HG03457 (cell line): Measurements from ENCODE around the gene FHIT.
"Not testable (repeated sequence)": the region's sequence is repeated elsewhere in the genome, so short reads cannot be mapped to it uniquely, and the experiment has no call there.

Experiments
- ATAC-seq: cut with Tn5 transposase; IDR thresholded peaks from one replicate; pipeline ENCODE4 v1.9.1; 2021; ENCODE audit warnings: moderate number of reproducible peaks; ENCODE audit not compliant: unreplicated experiment

Gene FHIT

DNA sequence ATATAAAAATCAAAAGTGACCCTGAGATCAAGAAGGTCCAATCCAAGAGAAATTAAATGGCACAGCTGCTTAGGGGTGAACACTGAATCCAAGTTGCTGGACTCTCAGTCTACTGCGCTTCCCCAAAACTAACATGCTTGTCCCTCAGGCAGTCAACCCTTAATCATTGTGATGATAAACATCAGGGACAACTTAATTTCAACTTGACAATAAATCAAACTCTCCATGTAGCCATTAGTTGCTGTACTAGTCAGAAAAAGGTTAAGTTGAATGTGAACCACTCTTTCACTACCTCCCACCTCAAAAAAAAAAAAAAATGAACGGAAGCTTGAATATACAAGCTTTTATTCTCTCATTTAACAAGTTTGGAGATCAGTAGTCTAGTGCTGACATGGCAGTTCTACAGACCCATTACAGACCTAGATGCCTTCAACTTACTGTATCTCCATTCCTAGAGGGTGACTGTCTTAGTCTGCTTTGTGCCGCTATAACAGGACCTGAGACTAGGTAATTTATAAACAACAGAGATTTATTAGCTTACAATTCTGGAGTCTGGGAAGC is 185.7 kb downstream of the FHIT start:
- no peak for ATAC-seq

DNA sequence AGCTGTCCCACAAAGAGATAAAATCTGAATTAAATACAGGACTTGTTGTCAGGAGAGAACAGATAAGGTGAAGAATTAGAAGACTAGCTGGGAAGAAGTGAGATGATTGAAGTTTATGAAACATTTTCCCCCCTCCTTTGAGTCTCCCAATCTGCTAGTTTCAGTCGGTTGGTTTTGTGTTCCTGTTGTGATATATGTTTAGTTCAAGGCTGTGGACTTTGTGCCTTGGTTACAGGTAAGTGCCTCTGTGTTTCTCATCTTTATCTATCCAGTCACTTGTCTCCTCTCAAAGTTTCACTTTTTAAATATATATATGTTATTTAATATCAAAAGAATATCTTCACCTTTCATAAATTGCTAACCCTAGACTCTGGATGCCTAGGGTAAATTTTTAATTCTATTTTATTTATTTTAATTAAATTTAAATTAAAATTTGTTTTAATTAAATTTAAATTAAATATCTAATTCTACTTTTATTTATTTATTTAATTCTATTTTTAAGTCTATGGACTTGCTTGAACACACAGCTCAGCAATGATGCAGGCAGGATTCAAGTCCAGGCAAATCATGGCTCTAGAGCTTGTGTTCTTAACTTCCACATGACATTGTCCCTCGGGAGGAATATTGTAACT is 190.0 kb downstream of the FHIT start:
- ATAC-seq: no peak

DNA sequence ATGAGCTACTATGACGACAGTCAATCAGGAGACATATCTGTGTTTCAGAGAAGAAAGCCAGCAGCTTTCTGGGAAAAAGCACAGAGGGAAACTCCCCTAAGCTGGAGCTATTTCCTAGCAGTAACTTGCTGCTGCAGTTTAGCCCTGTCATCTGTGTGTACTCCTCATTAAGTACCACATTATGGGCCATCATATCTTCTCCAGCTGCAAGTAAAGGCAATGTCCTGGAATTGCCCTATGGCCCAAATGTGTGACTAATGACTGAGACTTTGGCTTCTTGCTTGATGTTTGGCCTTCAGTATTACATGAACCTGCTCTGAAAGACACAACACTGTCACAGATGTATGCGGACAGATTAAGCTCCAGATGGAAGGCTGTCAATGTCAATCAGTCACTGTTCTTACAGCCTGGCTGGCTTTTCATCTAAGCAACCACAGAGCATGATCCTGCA is 190.8 kb downstream of the FHIT start:
- no peak for ATAC-seq

DNA sequence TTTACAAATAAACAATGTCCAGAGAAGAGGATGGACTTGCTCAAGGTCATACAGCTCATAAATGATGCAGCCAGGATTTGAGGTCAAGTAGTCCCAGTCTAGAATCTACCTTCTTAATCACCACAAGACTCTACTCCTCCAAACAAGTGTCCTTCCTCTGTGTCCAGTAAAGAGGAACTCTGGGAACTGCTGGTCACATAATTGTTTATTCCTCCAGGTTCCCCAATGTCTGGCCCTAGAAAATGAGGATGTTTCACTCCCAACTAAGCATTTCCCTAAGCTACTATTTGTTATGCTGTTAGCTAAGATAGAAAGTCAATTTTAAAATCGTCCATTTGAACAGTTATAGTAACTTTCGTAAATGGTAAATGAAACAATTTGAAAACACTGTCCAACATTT is 192.4 kb downstream of the FHIT start:
- ATAC-seq: no peak

DNA sequence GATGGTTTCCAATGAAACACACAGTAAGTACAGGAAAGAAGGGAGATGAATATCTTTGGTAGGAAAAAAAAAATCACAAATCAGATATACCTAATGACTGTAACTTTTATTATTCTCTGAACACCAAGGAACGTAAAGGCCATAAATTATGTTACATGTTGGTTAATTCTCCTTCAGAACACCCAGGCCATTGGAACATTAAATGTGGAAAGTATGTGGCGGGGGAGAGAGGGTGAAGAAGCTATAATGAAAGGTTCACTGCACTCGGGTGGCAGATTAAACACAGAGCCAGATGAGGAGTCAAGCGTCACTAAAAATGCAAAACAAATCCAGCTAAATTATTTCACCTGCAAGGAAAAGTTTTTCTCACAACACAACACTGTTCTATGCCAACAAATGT is 193.8 kb downstream of the FHIT start:
- ATAC-seq: no peak

DNA sequence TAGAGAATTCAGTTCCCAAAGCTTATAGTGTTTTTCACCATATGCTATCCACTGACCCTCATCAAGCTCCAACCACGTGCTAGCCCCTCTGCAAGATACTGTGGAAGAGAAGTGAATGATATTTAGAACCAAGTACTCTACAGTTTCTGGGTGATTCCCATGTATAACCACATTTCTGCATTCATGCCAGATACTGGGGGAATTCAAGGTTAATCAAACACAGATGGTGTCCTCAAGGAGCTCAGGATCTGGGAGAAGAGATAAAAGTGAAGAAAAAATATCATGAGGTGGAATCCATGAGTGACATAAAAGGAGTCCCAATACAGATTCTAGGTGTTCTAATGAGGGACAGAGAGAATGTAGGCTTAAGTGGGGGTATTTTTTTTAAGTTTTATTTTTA is 195.8 kb downstream of the FHIT start:
- no peak for ATAC-seq

DNA sequence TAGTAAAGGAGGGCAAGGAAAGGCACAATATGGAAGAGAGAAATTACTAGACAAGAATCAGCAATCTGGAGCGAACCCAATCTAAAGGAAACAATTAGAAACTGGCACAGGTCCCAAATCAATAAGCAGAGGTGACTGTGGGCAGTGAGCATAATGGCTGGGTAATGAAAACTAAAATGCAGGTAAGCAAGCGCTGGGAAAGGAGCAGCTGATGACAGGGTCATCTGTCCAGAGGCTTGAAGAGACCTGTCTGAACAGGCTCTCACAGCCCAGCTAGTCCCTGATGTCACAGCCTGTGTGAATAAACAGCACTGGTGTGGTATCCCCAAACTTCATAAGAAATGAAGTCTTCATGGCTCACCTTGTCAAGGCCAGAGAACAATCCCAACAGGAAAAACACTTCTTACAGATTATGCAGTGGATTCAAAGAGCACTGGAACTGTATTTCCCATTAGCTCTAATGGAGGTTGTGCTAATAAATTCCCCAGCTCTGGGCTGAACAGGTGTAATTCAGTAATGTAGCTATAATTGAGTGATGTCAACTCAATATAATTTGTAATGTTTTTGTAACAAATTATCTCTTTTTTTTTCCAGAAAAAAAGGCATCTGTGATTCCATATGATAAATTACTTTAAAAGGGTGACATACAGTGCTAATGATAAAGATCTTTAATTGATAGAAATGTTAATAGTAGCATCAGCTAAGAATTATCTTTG is 197.3 kb downstream of the FHIT start:
- no peak for ATAC-seq

DNA sequence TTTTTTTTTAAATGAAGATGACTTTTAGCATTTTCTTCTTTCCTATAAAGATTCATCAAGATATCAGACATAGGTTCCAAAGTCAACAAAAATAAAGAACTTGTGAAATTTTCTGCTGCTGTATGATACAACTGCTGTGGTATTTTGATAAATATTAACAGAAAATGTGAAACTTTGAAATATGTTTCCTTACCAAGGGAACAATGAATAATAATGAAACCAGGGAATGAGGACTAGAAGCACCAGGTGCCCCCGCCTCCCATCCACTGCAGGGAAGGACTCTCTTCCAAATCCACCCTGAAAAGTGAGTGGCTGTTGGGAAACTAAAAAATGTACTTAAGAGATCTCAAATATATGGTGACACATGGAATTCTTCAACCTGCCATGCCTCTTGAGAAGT is 198.4 kb downstream of the FHIT start:
- no peak for ATAC-seq

DNA sequence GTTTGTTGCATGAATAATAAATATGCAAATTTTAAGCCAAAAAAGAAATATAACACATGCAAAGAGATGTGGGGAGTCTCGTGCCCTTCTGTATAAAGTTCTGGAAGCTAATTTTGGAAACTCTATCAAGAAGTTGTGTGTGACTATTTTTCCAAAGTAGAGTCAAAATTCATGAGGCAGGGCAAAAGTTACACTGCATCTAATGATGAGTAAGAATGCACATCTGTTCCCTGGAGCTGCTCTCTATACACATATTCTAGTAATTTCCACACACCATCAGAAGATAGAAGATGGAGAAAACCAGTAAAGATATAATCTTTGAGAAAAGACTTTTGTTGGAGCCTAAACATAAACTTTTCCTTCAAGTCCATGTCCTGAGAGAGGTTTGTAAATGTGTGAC is 199.6 kb downstream of the FHIT start:
- ATAC-seq: no peak

DNA sequence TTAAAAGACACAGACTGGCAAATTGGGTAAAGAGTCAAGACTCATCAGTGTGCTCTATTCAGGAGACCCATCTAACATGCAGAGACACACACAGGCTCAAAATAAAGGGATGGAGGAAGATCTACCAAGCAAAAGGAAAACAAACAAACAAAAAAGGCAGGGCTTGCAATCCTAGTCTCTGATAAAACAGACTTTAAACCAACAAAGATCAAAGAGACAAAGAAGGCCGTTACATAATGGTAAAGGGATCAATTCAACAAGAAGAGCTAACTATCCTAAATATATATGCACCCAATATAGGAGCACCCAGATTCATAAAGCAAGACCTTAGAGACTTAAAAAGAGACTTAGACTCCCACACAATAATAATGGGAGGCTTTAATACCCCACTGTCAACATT is 206.1 kb downstream of the FHIT start:
- ATAC-seq: not testable (repeated sequence)

DNA sequence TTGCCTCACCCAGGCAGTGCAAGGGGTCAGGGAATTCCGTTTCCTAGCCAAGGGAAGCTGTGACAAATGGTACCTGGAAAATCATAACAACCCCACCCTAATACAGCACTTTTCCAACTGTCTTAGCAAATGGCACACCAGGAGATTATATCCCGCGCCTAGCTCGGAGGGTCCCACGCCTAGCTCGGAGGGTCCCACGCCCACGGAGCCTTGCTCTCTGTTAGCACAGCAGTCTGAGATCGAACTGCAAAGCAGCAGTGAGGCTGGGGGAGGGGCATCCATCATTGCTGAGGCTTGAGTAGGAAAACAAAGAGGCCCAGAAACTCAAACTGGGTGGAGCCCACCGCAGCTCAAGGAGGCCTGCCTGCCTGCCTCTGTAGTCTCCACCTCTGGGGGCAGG is 208.1 kb downstream of the FHIT start:
- no peak for ATAC-seq

DNA sequence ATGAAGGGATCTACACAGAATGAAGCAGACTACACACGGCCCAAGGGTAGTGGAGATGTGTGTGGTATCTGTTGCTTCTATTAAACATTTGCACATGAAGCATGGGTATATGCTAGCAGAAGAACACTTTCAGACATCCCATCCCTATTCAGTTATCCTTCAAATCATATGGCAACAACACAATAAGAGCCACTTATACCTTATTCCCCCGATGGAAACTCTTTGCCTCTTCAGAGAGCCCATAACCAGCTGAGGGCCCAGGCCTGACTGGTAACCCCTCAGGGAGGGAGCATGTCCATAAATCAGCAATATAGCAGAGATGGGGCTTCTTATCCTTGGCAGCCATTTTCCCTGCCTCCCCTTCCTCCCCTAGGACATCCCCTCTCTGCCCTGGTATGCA is 210.6 kb downstream of the FHIT start:
- ATAC-seq: no peak

DNA sequence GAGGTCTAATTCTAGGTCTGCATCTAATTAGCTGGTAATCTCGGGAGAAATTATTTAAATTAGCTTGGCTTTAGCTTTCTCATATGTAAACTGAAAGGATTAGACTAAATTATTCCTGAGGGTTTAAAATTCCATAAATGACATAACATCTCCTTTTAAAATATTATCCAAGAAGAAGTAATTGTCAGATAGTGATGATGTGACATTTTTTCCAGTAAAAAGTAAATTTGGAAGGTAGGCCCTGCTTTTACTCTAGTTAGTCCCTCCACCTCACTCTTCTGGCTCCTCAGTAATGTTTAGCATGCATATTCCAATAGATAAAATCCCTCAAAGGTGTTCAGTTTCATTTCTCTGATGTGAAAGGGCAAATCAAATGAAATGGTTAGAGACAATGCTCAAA is 215.7 kb downstream of the FHIT start:
- no peak for ATAC-seq

DNA sequence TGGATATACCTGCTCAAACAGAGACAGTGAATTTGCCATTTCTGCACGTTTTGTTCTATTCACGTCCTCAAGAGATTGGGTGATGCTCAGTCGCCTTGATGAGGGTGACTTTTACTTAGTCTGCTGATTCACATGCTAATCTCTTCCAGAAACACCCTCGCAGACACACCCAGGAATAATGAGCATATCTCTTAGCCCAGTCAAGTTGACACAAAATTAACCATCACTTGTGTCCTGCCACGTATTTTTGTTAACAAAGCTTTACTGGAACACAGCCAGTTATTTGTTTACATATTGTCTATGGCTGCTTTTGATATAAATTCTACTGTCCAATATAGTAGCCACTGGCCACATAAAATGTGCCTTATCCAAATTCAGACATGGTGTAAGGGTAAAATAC is 218.3 kb downstream of the FHIT start:
- no peak for ATAC-seq

DNA sequence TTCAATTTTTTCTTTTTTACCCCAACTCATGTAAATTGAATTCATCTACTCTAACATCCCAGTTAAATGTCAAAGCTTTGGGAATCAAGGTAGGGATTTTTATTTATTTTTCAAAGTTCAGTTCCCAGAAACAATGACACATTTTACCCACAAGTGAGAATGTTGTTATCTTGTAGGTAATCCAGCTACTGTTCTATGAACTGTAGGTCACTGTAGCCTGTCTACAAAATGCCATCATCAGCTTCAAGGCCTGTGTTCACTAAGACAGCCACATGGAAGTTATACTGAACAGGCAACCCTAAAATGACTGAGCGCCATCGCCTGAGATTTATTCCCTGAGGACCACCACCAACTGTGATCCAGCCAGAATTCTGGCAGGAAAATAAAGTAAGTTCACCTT is 219.7 kb downstream of the FHIT start:
- no peak for ATAC-seq

DNA sequence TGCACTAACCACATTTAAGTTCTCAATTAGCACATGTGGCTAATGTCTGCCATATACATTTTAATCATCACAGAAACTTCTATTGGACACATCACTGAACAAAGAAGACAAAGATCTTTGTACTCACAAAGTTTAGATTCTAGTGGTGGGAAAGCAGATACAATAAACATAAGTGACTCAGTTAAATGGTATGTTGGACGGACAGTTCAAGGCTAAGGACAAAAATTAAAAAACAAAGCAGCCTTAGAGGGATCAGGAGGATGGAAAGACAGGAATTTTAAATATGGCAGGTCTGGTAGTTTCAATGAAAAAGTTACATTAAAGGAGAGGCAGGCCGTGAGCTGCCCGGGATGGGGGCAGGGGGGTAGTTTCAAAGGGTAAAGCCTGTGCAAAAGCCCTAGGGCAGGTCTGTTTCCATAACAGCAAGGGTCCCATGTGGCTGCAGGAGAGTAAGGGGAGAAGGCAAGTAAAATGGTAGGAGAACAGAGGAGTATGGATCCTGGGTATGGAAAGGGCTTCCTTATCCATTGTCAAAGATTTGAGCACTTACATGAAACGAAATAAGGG is 220.7 kb downstream of the FHIT start:
- no peak for ATAC-seq

DNA sequence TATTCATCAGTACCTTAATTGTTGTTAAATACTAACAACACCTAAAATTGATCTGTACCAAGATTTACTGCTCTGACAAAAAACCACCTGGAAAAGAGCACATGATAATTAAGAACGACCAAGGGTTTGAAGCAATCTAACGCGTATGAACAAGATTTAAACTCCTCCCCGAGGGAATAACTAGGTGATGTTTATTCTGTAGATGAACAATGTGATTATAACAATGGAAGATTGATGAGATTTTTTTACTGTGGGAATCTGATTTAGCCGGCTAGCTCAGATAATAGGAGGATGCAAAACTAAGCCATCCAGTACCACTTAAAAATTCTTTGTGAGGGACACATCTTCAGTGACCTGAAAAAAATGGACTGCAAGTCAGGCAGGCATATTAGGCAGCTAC is 222.1 kb downstream of the FHIT start:
- no peak for ATAC-seq

DNA sequence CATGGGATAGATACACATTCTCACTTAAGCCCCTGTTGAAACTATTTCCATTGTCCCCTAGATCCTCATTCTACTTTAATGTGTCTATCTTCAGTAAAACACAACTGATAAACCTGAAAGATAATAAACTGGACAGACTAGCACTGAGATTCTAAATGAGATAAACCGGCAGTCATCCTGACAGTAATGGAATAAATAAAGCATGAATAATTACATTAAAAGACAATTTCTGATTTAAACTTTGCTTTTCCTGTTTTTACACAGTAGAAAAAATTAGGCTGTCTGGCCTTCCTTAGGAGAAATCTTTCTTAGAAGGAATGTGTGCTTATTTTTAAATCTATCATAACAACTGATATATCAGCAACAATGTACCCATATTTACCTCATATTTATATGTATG is 232.4 kb downstream of the FHIT start:
- ATAC-seq: no peak

DNA sequence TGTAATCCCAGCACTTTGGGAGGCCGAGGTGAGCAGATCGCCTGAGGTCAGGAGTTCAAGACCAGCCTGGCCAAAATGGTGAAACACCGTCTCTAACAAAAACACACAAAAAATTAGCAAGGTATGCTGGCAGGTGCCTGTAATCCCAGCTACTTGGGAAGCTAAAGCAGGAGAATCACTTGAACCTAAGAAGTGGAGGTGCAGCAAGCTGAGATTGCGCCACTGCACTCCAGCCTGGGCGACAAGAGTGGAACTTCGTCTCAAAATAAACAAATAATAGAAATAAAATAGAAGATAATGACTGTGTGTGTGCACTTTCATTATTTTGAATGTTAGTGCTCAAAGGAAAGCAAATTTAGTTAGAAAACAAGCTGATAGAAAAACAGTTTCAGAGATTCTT is 234.2 kb downstream of the FHIT start:
- not testable (repeated sequence) for ATAC-seq

DNA sequence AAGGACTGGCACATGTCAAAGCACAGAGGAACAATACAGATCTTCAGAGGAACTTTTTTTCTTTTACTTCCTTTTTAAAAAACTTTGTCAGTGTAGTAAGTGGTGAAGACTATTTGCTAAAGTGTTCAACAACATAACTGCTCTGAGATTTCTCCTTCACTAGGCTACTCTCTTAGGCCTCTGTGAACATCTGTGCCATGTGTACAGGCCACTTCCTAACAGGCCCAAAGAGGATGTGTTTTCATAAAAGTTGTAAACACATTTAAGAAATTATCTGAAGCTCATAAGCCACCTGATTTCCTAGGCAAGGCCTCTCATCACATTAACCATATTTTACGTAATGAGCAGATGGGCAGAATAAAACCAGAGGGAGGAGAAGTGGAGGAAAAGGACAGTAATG is 235.4 kb downstream of the FHIT start:
- ATAC-seq: no peak

DNA sequence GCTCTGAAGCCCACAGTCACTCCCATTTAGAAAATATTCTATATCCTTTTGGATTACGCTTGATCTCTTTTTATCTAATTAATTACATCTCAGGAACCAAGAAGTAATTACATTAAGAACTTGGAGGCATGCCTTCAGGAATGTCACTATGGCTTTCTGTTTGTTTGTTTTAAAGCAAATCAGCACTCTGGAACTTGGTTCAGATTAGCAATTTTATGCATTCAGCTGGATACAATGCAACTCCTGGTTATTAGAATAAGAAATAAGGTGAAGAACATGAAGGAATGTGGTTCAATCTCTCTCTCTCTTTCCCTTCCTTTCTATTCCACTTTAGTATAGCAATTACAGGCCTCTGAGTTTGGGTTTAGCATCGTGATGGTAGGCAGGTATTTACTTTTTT is 235.8 kb downstream of the FHIT start:
- ATAC-seq: no peak

DNA sequence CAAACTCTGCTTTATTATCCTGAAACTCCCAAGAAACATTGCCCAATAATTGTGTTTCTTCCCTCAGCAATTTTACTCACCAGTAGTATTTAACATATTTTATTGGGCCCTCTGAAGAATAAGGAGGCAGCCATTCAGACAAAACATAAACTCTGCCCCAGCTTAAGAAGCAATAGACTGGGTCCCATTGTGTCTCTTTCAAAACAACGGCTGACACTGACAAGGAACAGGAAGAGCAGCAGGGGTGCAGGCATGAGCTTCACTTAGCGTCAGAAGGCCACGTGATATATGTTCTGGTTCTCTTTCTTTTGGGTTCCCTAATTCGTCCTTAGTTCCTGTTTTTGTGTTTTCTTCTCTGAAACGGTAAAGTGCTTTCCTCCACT is 242.3 kb downstream of the FHIT start:
- no peak for ATAC-seq
